ENCODE measurements around the gene ODF4.
"Not testable (repeated sequence)": the region's sequence is repeated elsewhere in the genome, so short reads cannot be mapped to it uniquely, and the experiment has no call there.

The ODF4 gene

GRCh38 chr17:8371786-8372185 lies 32.1 kb downstream of the ODF4 start:
- no peak for DNase-seq (ENCODE audit: low spot score)
- no peak for TF ChIP-seq CTCF (IDR thresholded peaks at IDR 0.05; ENCODE audit: extremely low read depth, missing control alignments)

- no peak for TF ChIP-seq CTCF (IDR thresholded peaks at IDR 0.05; ENCODE audit: extremely low read depth, missing control alignments)
Measured at GRCh38 chr17:8372422-8372821, 32.8 kb downstream of the ODF4 start.

GRCh38 chr17:8373856-8374255 lies 34.2 kb downstream of the ODF4 start:
- not testable (repeated sequence) for DNase-seq (ENCODE audit: low spot score)

More at GRCh38 chr17:8372422-8372821, 32.8 kb downstream of the ODF4 start:
- no peak for DNase-seq (ENCODE audit: low spot score)

GRCh38 chr17:8375738-8376259 lies 36.2 kb downstream of the ODF4 start:
- no peak for TF ChIP-seq CTCF (IDR thresholded peaks at IDR 0.05; ENCODE audit: extremely low read depth, missing control alignments)
- DNase-seq (ENCODE audit: low spot score) = peak; percentile 50

GRCh38 chr17:8376271-8377067 lies 36.8 kb downstream of the ODF4 start, which contains the start of gene KRABD2:
TSS of gene KRABD2 (minus strand) at chr17:8376704.
- TF ChIP-seq CTCF (IDR thresholded peaks at IDR 0.05; ENCODE audit: extremely low read depth, missing control alignments) = peak; percentile 62

GRCh38 chr17:8377422-8377821 lies 37.8 kb downstream of the ODF4 start:
- TF ChIP-seq CTCF (IDR thresholded peaks at IDR 0.05; ENCODE audit: extremely low read depth, missing control alignments) = no peak
- DNase-seq (ENCODE audit: low spot score) = no peak

More at GRCh38 chr17:8376271-8377067, 36.8 kb downstream of the ODF4 start, which contains the start of gene KRABD2:
- peak; percentile 97 for DNase-seq (ENCODE audit: low spot score)

GRCh38 chr17:8378117-8378516 lies 38.5 kb downstream of the ODF4 start:
- DNase-seq (ENCODE audit: low spot score) = not testable (repeated sequence)

- TF ChIP-seq CTCF (IDR thresholded peaks at IDR 0.05; ENCODE audit: extremely low read depth, missing control alignments) = no peak
- DNase-seq (ENCODE audit: low spot score) = no peak
Measured at GRCh38 chr17:8380049-8380448, 40.4 kb downstream of the ODF4 start.
